GM21390 (cell line): ENCODE measurements around the gene MUC6.

Experiments used
- ATAC-seq: cut with Tn5 transposase; IDR thresholded peaks from one replicate; pipeline ENCODE4 v1.9.1; 2021; ENCODE audit not compliant: unreplicated experiment

MUC6 gene

GRCh38 chr11:1036303-1036923 is at the start of gene MUC6:
Gene MUC6, minus strand, starts transcription at chr11:1036718. Its CDS starts 63 bp downstream, at chr11:1036655.
- no peak for ATAC-seq

GRCh38 chr11:1085440-1086170 is 49.1 kb upstream of the MUC6 start:
- no peak for ATAC-seq

- ATAC-seq, result no peak
Measured at GRCh38 chr11:1084561-1085439, 48.3 kb upstream of the MUC6 start.

- no peak for ATAC-seq
Measured at GRCh38 chr11:1083621-1084551, 47.4 kb upstream of the MUC6 start.

- no peak for ATAC-seq
Measured at GRCh38 chr11:1082728-1083620, 46.5 kb upstream of the MUC6 start.

- ATAC-seq, result no peak
Measured at GRCh38 chr11:1082346-1082727, 45.8 kb upstream of the MUC6 start.

GRCh38 chr11:1081601-1082311 is 45.2 kb upstream of the MUC6 start:
- no peak for ATAC-seq

- no peak for ATAC-seq
Measured at GRCh38 chr11:1078191-1078601, 41.7 kb upstream of the MUC6 start.

- ATAC-seq, result no peak
Measured at GRCh38 chr11:1077417-1078119, 41.0 kb upstream of the MUC6 start.

GRCh38 chr11:1077033-1077416 is 40.5 kb upstream of the MUC6 start:
- ATAC-seq, result no peak

GRCh38 chr11:1076061-1076665 is 39.6 kb upstream of the MUC6 start:
- ATAC-seq, result no peak

- no peak for ATAC-seq
Measured at GRCh38 chr11:1075341-1075911, 38.9 kb upstream of the MUC6 start.

GRCh38 chr11:1074244-1075221 is 38.0 kb upstream of the MUC6 start, which contains the start of gene MUC2:
Gene MUC2, plus strand, starts transcription at chr11:1074874.
- no peak for ATAC-seq

GRCh38 chr11:1073851-1074243 is 37.3 kb upstream of the MUC6 start:
- ATAC-seq, result no peak

- no peak for ATAC-seq
Measured at GRCh38 chr11:1073261-1073724, 36.8 kb upstream of the MUC6 start.

GRCh38 chr11:1072821-1073231 is 36.3 kb upstream of the MUC6 start:
- ATAC-seq, result no peak
